LNCaP clone FGC (cell line): Measurements from ENCODE around the gene HOXD8.

Source experiments
- DNase-seq: peaks from one replicate; pipeline ENCODE4 v3.0.0-alpha.2; 2011; ENCODE audit warnings: low read depth
- H3K4me3 ChIP-seq: 2 replicates; pipeline ENCODE4 v1.5.1; 2011; ENCODE audit warnings: mild to moderate bottlenecking, low read depth, low read length, control low read depth
- CTCF ChIP-seq: IDR thresholded peaks from 2 replicates; pipeline ENCODE4 v1.5.1; 2012; ENCODE audit warnings: mild to moderate bottlenecking; ENCODE audit not compliant: control insufficient read depth, insufficient read depth; ENCODE audit errors: extremely low read depth

Gene HOXD8

GRCh38 chr2:176174824-176175708 is 45.6 kb downstream of the HOXD8 start:
- no peak for DNase-seq
- no peak overlapping the region for H3K4me3 ChIP-seq
- no peak for TF ChIP-seq CTCF

GRCh38 chr2:176175709-176176607 is 46.5 kb downstream of the HOXD8 start:
- H3K4me3 ChIP-seq = no peak overlapping the region
- TF ChIP-seq CTCF = no peak
- DNase-seq = no peak

GRCh38 chr2:176177580-176178037 is 48.1 kb downstream of the HOXD8 start:
- DNase-seq = no peak
- no peak for TF ChIP-seq CTCF
- peak overlapping the region; percentile 44 for H3K4me3 ChIP-seq

- TF ChIP-seq CTCF = no peak
- DNase-seq = no peak
- H3K4me3 ChIP-seq = peak overlapping the region; percentile 44
These were observed 48.7 kb downstream of the HOXD8 start for GRCh38 chr2:176178038-176178756.

- TF ChIP-seq CTCF = no peak
- no peak overlapping the region for H3K4me3 ChIP-seq
- no peak for DNase-seq
These were observed 49.3 kb downstream of the HOXD8 start for GRCh38 chr2:176178757-176179295.

- DNase-seq = no peak
- H3K4me3 ChIP-seq = no peak overlapping the region
- TF ChIP-seq CTCF = no peak
These were observed 52.0 kb downstream of the HOXD8 start for GRCh38 chr2:176181551-176181950.
